Astrocyte of the cerebellum (primary cell): Measurements from ENCODE around the gene C19orf25.

Experiments
- DNase-seq: peaks from one replicate; pipeline ENCODE4 v3.0.0-alpha.2; 2011; ENCODE audit warnings: low read depth
- H3K4me3 ChIP-seq: 2 replicates; pipeline ENCODE4 v1.5.1; 2011; ENCODE audit warnings: mild to moderate bottlenecking, low read depth, low read length, moderate library complexity
- CTCF ChIP-seq: IDR thresholded peaks from 2 replicates; pipeline ENCODE4 v1.5.1; 2012; ENCODE audit warnings: low read length, low read depth, moderate library complexity, mild to moderate bottlenecking; ENCODE audit errors: missing control alignments
- in situ Hi-C: cut with HindIII; loops from 2 replicates; pipeline ENCODE4 v1.10.0; 2017; ENCODE audit warnings: low sequenced_read_pairs

Gene C19orf25

GRCh38 chr19:1467490-1468273 is 11.3 kb downstream of the C19orf25 start:
- no peak for DNase-seq
- no peak for TF ChIP-seq CTCF
- no peak overlapping the region for H3K4me3 ChIP-seq
- in situ Hi-C loops: no loop called here

GRCh38 chr19:1467215-1467489 is 11.9 kb downstream of the C19orf25 start:
- no peak for TF ChIP-seq CTCF
- DNase-seq: no peak
- in situ Hi-C loops: no loop called here
- no peak overlapping the region for H3K4me3 ChIP-seq

GRCh38 chr19:1466461-1467214 is 12.4 kb downstream of the C19orf25 start:
- no peak overlapping the region for H3K4me3 ChIP-seq
- no peak for TF ChIP-seq CTCF
- in situ Hi-C loops: no loop called here

GRCh38 chr19:1466018-1466460 is 13.0 kb downstream of the C19orf25 start:
- no peak for TF ChIP-seq CTCF
- in situ Hi-C loops: no loop called here
- DNase-seq: no peak
- H3K4me3 ChIP-seq: no peak overlapping the region

More at GRCh38 chr19:1466461-1467214, 12.4 kb downstream of the C19orf25 start:
- no peak for DNase-seq

- H3K4me3 ChIP-seq: no peak overlapping the region
- in situ Hi-C loops: no loop called here
- TF ChIP-seq CTCF: peak; percentile 58
- no peak for DNase-seq
Observed at GRCh38 chr19:1465191-1466016, 13.6 kb downstream of the C19orf25 start.

GRCh38 chr19:1461862-1462261 is 17.2 kb downstream of the C19orf25 start:
- TF ChIP-seq CTCF: no peak
- H3K4me3 ChIP-seq: no peak overlapping the region
- in situ Hi-C loops: no loop called here
- no peak for DNase-seq
